ENCODE measurements around the gene TH.
"Not testable (repeated sequence)": the region's sequence is repeated elsewhere in the genome, so short reads cannot be mapped to it uniquely, and the experiment has no call there.

TH gene

DNA sequence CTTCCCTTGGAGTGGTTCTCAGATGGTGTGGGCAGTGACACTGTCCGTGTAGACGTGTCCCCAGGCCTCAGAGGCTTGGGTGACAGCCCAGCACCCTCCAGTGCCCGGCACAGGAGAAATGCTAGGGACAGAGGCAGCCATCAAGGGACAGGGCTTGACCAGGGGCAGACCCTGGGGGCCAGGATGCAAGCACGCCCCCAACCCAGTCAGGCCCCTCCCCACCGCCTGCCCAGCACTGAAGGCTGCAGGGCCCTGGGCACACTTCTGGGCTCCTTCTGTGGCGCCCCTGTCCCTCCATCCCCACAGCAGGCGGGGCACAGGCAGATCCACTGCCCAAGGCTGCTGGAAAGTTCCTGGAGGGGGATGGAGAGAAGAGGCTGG is 43.5 kb downstream of the TH start:
- DNase-seq: no peak

DNA sequence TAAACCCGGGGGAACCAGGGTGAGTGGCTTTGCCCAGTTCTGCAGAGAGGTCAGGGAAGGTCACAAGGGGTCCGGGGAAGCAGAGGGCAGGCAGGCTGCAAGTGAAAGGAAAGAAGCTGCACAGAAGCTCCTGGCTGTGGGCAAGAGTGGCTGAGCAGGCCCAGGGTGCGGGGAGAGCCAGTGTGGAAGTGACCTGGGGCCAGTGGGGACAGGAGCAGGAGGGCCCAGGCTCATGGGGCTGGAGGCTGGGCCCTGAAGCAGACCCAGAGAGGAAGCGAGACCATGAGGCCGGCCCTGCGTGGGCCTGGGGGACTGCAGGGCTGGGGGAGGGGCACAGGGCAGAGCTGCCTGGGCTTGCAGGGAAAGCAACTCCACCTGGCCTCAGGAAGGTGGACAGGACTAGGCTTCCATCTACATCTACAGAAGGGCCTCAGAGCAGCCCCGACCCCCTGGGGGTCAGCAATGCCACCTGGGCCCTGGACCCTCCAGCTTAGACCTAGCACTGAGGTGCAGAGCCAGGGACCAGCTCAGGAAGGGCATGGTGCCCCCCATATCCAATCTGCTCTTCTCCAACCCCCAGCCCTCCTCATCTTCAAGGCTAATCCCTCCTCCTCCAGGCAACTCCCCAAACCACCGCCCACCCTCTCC is 44.0 kb downstream of the TH start:
- no peak for DNase-seq

DNA sequence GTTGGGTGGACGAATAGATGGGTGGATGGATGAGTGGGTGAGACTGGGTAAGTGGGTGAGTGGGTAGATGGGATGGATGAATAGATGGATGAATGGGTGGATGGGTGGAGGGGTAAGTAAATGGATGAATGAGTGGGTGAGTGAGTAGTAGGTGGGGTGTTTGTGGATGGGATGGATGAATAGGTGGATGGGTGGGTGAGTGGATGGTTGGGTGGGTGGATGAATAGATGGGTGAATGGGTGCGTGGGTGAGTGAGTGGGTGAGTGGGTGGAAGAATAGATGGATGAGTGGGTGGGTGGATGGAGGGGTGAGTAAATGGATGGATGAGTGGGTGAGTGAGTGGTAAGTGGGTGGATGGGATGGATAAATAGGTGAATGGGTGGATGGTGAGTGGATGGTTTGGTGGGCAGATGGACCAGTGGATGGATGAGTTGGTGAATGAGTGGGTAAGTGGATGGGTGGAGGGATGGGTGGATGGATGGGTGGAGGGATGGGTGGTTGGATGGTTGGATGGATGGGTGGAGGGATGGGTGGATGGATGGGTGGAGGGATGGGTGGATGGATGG is 45.0 kb downstream of the TH start:
- no peak for DNase-seq

DNA sequence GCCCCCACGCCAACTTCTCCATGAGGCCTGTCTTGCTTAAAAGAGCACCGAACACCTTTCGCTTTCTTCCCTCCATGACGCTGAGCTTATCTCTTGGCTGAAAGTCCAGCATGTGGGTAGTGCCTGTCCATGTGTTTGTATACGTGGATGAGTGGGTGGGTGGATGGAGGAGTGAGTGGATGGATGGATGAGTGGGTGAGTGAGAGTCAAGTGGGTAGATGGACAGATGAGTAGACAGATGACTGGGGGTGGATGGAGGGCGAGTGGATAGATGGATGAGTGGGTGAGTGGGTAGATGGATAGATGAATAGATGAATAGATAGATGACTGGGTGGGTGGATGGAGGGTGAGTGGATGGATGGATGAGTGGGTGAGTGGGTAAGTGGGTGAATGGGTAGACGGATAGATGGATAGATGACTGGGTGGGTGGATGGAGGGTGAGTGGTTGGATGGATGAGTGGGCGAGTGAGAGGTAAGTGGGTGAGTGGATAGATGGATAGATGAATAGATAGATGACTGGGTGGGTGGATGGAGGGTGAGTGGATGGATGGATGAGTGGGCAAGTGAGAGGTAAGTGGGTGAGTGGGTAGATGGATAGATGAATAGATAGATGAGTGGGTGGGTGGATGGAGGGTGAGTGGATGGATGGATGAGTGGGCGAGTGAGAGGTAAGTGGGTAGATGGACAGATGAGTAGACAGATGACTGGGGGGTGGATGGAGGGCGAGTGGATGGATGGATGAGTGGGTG is 46.7 kb downstream of the TH start:
- DNase-seq: not testable (repeated sequence)

DNA sequence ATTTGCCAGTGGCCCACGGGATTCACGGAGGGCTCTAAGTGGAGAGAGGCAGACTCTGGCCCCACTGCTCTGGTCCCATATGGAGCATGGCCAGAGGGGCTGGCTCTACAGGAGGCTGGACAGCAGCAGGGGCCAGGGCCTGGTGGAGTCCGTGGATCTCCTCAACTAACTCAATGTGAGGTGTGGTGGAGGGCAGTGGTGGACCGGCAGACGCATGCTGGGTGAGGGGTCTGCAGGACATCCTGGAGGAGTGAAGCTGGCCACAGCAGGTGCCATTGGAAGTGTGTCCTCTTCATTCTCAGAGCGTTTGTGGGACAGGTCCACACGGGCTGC is 48.0 kb downstream of the TH start:
- DNase-seq: no peak

DNA sequence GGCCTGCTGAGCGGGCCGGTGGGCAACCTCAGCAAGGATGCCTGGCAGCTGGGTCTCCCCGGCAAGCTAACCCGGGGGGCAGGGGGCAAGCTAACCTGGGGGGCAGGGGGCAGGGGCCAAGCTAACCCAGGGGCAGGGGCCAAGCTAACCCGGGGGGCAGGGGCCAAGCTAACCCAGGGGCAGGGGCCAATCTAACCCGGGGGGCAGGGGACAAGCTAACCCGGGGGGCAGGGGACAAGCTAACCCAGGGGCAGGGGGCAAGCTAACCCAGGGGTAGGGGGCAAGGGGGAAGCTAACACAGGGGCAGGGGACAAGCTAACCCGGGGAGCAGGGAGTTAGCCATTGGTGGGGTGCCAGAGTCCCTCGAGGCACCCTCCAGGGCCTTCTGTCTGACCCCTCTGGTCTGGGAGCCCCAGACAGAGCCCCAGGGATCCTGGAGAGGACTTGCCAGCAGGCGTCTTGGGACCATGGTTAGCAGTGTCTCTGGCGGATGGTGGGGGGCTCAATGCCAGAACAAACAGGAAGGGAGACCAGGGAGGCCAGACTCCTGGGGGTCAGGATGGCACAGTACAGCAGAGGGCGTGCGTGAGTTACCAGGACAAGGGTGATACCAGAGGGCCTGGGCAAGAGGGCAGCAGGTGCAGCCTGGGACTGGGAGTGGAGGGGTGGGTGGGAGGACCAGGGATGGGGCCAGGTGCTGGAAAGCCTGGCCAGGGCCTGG is 48.5 kb downstream of the TH start:
- DNase-seq: no peak

DNA sequence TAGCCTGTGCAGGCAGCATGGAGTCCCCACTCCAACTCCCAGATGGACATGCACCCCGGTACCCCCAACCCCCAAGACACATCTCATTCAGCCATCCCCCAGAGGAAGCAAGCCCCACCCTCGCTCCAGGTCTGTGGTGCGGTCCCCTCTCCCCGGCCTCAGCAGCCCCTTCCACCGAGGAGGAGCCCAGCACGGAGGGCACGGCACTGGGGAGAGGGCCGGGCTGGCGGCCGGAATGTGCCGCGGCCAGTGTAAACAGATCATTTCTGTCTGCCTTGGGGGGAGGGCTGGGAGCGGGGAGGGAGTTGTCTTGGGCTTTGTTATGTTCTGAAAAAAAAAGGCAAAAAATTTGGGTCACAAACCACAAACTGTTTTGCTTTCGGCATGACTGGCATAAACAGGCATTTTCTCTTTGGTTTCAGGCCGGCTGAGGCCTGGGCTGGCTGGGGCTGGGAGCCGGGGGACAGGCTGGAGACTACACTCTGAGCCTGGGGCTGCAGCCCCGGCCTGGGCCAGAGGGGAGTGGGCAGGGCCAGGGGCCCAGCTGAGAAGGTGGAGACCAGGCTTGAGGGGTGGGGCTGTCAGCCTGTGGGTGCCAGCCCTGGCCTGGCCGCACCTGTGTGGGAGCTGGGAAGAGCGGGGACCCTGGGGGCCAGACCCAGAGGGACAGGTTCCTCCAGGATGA is 49.3 kb downstream of the TH start:
- DNase-seq: no peak

DNA sequence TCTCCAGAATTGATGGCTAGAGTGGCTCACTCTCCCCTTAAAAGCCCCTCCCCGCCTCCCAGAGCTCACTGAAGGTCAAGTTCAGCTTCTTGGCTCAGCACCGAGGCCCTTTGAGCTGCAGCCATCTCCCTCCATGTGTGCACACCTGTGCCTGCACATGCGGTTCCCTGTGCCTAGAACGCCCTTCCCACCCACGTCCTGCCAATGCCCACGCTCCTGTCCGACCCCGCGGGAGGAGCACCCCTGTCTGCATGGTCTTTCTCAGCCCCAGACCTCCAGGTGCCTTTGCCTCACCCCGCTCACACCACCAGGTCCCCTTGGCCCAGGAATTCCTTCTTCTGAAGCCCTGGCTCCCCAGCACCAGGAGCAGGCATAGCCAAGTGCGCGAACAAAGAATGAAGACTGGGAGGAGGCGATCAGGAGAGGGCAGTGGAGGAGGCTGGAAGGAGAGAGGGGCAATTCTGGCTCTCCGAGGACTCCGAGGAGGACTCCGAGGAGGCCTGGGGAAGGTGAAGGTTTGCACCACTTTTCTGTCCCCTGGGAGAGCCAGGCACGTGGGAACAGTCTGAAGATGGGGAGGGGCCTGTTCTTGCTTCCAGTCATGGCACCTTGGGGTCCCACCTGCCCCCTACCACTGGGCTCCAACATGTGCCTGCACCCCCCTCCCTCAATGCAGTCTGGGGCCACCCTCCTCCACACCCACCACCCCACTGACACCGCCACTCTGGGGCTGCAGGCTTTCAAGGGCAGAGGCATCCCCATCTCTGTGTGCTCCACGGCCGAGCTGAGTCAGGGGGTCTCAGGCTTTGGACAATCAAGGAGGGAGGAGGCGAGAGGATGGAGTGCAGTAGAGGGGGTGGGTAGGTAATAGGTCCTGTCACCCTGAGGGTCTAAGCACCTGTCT is 50.1 kb downstream of the TH start:
- DNase-seq: no peak

DNA sequence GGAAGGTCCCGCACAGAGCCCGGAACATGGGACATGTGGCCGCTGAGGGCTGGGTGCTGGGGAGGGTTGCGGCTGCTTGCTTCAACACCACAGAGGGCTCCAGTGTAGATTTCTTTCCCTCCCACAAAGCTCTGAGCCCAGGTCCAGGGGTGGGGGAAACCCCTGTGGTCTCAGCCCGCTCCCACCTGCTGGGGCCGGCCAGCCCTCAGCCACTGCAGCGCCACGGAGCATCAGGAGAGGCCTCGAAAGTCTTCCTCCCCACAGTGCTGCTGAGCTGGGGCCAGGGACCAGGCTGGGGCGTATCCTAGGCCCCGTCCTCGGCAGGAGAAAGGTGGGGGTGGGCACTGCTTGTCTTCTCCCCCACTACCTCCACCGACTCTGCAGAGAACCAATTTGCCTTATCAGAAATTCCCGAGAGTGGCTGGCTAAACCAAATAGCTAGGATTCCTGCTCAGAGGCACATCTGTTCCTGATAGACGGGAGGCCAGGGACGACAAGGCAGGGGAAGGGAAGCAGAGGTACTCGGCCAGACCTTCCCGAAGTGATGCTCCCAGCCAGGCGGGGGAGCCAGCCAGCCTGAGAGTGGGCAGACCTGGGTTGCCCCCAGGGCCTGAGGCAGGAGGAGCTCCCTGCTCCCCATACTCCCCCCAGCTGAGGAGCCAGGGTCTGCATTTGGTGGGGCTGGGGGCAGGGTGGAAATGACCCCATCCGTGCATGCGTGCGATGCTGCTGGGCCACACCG is 51.1 kb downstream of the TH start:
- no peak for DNase-seq

DNA sequence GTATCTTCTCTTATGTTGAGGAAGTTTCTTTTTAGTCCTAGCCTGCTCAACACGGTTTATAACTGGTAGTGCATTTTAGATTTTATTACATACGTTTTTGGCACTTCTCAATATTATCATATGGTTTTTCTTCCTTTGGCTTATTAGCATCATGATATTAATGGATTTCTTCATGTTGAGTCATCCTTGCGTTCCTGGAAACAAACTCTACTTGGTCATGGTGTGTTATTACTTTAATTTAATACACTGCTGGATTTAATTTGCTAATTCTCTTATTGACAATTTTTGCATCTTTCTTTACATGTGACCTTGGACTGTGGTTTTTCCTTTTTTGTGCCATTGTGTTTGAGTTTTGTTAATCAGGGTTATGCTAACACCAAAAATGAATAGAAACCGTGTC is 52.9 kb downstream of the TH start:
- DNase-seq: no peak

DNA sequence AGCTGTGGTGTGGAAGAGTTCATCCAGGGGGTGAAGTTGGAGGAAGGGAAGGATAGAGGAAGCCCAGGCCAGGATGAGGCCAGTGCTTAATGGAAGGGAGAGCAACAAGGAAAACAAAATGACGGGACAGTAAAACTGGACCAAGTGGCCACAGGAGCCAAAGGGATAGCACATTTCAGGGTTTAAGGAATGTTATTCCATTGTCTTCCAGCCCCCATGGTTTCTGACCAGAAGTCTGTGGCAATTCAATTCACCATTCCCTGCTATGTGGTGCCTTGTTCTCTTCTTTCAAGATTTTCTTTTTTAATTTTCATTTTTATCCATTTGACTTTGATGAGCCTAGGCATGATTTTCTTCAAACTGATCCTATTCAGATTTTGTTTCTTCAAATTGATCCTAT is 54.9 kb downstream of the TH start:
- DNase-seq: no peak

DNA sequence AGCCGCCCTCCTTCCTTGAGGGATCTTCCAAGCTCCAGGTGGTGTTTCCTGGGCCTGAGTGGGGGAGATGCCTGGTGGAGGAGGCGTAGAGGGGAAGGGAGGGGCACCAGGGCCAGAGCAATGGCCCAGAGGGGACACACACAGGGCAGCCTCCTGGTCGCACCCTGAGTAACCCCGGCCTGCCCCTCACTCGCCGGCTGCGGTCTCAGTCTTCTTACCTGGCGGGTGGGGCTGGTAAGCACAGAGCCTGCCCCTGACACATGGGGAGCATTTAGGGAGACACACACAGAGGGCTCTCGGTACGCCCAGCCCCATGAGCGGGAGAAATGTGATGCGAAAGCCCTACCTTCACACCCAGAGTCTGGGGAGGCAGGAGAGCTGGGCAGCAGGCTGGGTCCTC is 56.3 kb downstream of the TH start:
- no peak for DNase-seq

DNA sequence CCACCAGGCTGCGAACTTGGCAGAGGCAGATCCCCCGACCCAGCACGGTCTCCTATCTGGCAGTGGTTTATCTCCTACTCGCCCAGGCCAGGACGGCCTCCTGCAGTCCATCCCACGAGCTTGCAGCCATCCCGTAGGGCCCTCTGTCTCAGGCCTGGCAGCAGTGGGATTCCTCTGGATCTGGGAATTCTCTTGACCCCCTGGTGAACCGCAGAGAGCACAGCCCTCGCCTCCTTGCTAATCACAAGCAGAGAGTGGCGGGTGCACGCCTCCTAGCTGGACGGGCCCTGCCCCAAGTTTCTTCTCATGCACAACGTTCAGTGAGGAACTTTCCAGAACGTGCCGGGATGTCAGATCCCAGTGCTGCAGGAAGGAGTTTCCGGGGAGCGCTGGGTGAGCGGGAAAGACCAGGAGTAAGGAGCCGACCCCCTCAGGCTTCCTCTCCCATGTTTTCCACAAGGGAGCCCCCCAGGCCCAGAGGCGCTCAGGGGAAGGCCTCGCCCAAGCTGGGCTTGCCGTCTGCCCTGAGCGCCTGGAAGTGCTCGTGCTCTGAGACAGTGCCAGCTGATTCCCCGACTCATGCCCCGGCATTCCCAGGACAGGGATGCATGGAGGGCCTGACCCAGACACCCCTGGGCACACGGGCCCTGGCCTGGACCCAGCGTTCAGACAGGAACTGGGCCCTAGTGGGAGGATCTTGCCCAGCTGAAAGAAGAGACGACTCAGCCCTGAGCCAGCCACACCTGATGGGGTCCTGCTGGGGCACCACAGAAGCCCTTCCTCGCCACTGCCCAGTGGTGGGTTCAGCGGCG is 57.0 kb downstream of the TH start:
- DNase-seq: no peak

All from midbrain (tissue), 1 donor.